Right lobe of liver (tissue), 4 donors: ENCODE measurements around the gene COL18A1.

Experiments used
- CTCF ChIP-seq, 4 donors: fragments of 200-600 bp in 3 of 4; fragments of 450-650 bp in 1 of 4; IDR thresholded peaks; one replicate each; pipeline versions ENCODE4 v1.5.1 to v1.8.0; 2016 to 2022; ENCODE audit warnings: antibody characterized with exemption in 4 of 4, mild to moderate bottlenecking in 2 of 4
- POLR2A ChIP-seq: fragments of 450-650 bp; IDR thresholded peaks from one replicate; pipeline ENCODE4 v1.6.1; 2017; ENCODE audit warnings: antibody characterized with exemption, mild to moderate bottlenecking
- donor health status: DM: no; HTN: no; CAD: no.
- donor health status: DM: no; HTN: no; CAD: no.
- donor health status: DM: no; HTN: yes; CAD: no.

GRCh38 chr21:45549626-45550463 lies 144.9 kb downstream of the COL18A1 start:
- TF ChIP-seq POLR2A (no peak), CTCF (IDR thresholded peaks at IDR 0.05) (no peak)
